Prostate gland (tissue), 2 donors: ENCODE results near the gene LINGO1.

Experiments used
- POLR2A ChIP-seq: fragments of 450-650 bp; IDR thresholded peaks from one replicate; pipeline ENCODE4 v1.6.1; 2016; ENCODE audit warnings: antibody characterized with exemption, mild to moderate bottlenecking
- POLR2AphosphoS5 ChIP-seq: sonication (generic); formaldehyde crosslinking; IDR thresholded peaks from one replicate; pipeline ENCODE4 v1.6.1; 2017; ENCODE audit warnings: antibody characterized with exemption
- TF ChIP-seq, protein P1 (sequence below), 4 experiments: fragments of 200-600 bp in 2 of 4; fragments of 450-650 bp in 2 of 4; sonication (generic) in 2 of 4; IDR thresholded peaks; 1 replicate in 3 of 4; 2 replicates in 1 of 4; pipeline ENCODE4 v1.5.1; 2016 to 2019; ENCODE audit warnings: antibody characterized with exemption in 4 of 4, mild to moderate bottlenecking in 2 of 4, moderate library complexity in 2 of 4

GRCh38 chr15:77665530-77666295, 33.0 kb upstream of the LINGO1 start:
- TF ChIP-seq, protein P1, sequence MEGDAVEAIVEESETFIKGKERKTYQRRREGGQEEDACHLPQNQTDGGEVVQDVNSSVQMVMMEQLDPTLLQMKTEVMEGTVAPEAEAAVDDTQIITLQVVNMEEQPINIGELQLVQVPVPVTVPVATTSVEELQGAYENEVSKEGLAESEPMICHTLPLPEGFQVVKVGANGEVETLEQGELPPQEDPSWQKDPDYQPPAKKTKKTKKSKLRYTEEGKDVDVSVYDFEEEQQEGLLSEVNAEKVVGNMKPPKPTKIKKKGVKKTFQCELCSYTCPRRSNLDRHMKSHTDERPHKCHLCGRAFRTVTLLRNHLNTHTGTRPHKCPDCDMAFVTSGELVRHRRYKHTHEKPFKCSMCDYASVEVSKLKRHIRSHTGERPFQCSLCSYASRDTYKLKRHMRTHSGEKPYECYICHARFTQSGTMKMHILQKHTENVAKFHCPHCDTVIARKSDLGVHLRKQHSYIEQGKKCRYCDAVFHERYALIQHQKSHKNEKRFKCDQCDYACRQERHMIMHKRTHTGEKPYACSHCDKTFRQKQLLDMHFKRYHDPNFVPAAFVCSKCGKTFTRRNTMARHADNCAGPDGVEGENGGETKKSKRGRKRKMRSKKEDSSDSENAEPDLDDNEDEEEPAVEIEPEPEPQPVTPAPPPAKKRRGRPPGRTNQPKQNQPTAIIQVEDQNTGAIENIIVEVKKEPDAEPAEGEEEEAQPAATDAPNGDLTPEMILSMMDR (IDR thresholded peaks at IDR 0.05) = no peak
- TF ChIP-seq POLR2A (no peak), POLR2AphosphoS5 (no peak)
